K562 (cell line): ENCODE results near the gene PSMD13. TPM values are rescaled to one million over a fixed set of nuclear protein-coding genes. Genes with fewer than 3 reads are reported as not detected.

ENCODE experiments used
- BRCA1 ChIP-seq, 2 experiments: fragments of 450-650 bp in 1 of 2; sonication (generic) in 1 of 2; formaldehyde crosslinking in 1 of 2; IDR thresholded peaks; 2 replicates each; pipeline versions ENCODE4 v1.5.0 to v1.6.1; 2017 to 2020; ENCODE audit warnings: mild to moderate bottlenecking in 1 of 2, missing genetic modification reagents in 1 of 2
- CBX1 ChIP-seq: sonication (generic); IDR thresholded peaks from 2 replicates; pipeline ENCODE4 v1.6.1; 2016; ENCODE audit warnings: antibody characterized with exemption, low read depth, mild to moderate bottlenecking
- KDM2B ChIP-seq: fragments of 250-450 bp; sonication (Bioruptor Pico); IDR thresholded peaks from 2 replicates; pipeline ENCODE4 v1.8.0; 2021; ENCODE audit warnings: mild to moderate bottlenecking, moderate library complexity
- MXD1 ChIP-seq: fragments of 250-450 bp; sonication (Bioruptor Pico); IDR thresholded peaks from 2 replicates; pipeline ENCODE4 v1.8.0; 2021; ENCODE audit warnings: borderline replicate concordance, mild to moderate bottlenecking, moderate library complexity; ENCODE audit not compliant: poor library complexity, severe bottlenecking
- NFE2L1 ChIP-seq: fragments of 450-650 bp; IDR thresholded peaks from 2 replicates; pipeline ENCODE4 v1.6.1; 2016; ENCODE audit warnings: missing genetic modification characterization, low read depth, mild to moderate bottlenecking, missing compliant biosample characterization, moderate library complexity, borderline replicate concordance
- NR3C1 ChIP-seq: sonication (generic); formaldehyde crosslinking; IDR thresholded peaks from 2 replicates; pipeline ENCODE4 v1.8.1; 2022; ENCODE audit warnings: missing genetic modification reagents
- SMARCE1 ChIP-seq: fragments of 450-650 bp; IDR thresholded peaks from 2 replicates; pipeline ENCODE4 v1.7.1; 2016; ENCODE audit warnings: mild to moderate bottlenecking
- TAF1 ChIP-seq: IDR thresholded peaks from 2 replicates; pipeline ENCODE4 v1.6.1; 2011; ENCODE audit warnings: mild to moderate bottlenecking, low read length, moderate library complexity; ENCODE audit not compliant: insufficient read depth, control insufficient read depth, severe bottlenecking; ENCODE audit errors: extremely low read depth
- THAP12 ChIP-seq: fragments of 250-450 bp; sonication (Bioruptor Pico); IDR thresholded peaks from 2 replicates; pipeline ENCODE4 v1.9.0; 2021; ENCODE audit warnings: mild to moderate bottlenecking, inconsistent platforms
- UBTF ChIP-seq, 2 experiments: IDR thresholded peaks; 2 replicates each; pipeline ENCODE4 v1.6.1; 2012; ENCODE audit warnings: improper control_type of control experiment in 2 of 2, low read depth in 2 of 2, low read length in 2 of 2, borderline replicate concordance in 1 of 2
- ZNF133 ChIP-seq: fragments of 250-450 bp; sonication (Bioruptor Pico); IDR thresholded peaks from 2 replicates; pipeline ENCODE4 v1.4.0; 2020; ENCODE audit warnings: mild to moderate bottlenecking
- ZNF507 ChIP-seq: conservative IDR thresholded peaks from 2 replicates; pipeline ENCODE4 v1.6.1; 2017; ENCODE audit warnings: missing genetic modification characterization, missing compliant biosample characterization
- ZNF764 ChIP-seq: fragments of 250-450 bp; sonication (Bioruptor Pico); IDR thresholded peaks from 2 replicates; pipeline ENCODE4 v1.4.0; 2020; ENCODE audit warnings: low read depth, mild to moderate bottlenecking, moderate library complexity
- ZNF766 ChIP-seq: fragments of 200-800 bp; sonication (Bioruptor generic); conservative IDR thresholded peaks from 2 replicates; pipeline ENCODE4 v1.6.1; 2016; ENCODE audit warnings: missing genetic modification characterization, missing compliant biosample characterization
- ZNF79 ChIP-seq: fragments of 250-450 bp; sonication (Bioruptor Pico); IDR thresholded peaks from 2 replicates; pipeline ENCODE4 v1.4.0; 2020; ENCODE audit warnings: low read depth, mild to moderate bottlenecking, moderate library complexity
- polyA plus RNA-seq, 8 experiments: library from polyadenylated mRNA; depleted of rRNA in 4 of 8; stranded (reverse) in 5 of 8; unstranded in 3 of 8; fragments of >200 nt; fragmentation: Nextera tagmentation in 2 of 8; fragmentation: Illumina TruSeq in 1 of 8; extraction: Ambion mirVana in 2 of 8; extraction: Trizol in 1 of 8; gene quantifications; 2 replicates each; pipeline versions ENCODE4 v1.2.1 to v1.2.3, GENCODE V29; 2011 to 2014; ENCODE audit warnings: inconsistent platforms in 1 of 8, missing spikeins in 1 of 8
- total RNA-seq, 7 experiments: library from RNA; depleted of rRNA in 6 of 7; stranded (reverse); fragments of >200 nt in 6 of 7; fragmentation: Illumina TruSeq in 2 of 7; extraction: Trizol in 2 of 7; gene quantifications; 2 replicates each; pipeline versions ENCODE4 v1.2.1 to v1.2.3, GENCODE V29; 2011 to 2021; ENCODE audit warnings: low replicate concordance in 1 of 7
- TF ChIP-seq, protein P1 (sequence below): sonication (generic); formaldehyde crosslinking; IDR thresholded peaks from 2 replicates; pipeline ENCODE4 v1.8.0; 2023; ENCODE audit warnings: missing genetic modification reagents, mild to moderate bottlenecking, borderline replicate concordance

PSMD13 gene
- total and polyA plus RNA-seq, 9 of the 15 experiments (the other 6 are each of a cell fraction or from before 2014, with no cell fraction given): 185 to 383 (median 267) TPM

DNA sequence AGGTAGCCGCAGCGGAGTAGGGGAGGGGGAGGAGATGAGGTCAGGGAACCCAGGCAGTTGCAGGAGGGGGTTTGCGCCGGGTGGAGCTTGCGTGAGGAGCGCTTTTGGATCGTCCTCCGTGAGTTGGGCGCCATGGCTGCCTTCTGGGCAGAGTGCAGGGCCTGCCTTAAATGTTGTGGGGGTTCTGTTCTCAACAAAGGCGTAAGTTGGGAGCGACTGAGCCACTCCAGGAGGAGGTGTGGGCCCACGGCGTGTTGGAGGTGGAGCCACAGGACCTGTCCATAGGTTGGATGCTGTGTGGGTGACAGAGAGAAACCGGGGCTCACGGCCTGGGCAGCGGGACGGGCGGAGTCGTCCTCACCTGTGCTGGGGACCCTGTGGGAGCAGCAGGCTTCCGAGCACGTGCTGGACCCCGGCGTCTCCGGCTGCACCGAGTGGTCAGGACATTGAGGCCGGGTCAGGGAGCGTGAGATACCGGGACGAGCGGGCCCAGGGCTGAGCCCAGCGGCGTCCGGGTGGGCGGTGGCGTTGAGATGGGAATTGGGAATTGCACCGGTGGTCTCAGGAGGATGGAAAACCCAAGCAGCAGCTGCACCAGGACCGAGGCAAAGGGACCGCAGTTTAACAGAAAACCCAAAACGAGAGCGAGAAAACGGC lies 51.2 kb downstream of the PSMD13 start (continued):
- 0 out of 2 replicates have a peak, but pooled peaks have one; percentile 27 for TF ChIP-seq NR3C1
- TF ChIP-seq NFE2L1 (tag): no peak
- TF ChIP-seq SMARCE1: 0 out of 2 replicates have a peak, but pooled peaks have one; percentile 46
- no peak for TF ChIP-seq ZNF764
- TF ChIP-seq CBX1: no peak
- no peak for TF ChIP-seq ZNF133 (CRISPR knock-in tag)
- peak; percentile 21 for TF ChIP-seq TAF1
- no peak for TF ChIP-seq MXD1 (CRISPR knock-in tag)
- TF ChIP-seq BRCA1 (IDR thresholded peaks at IDR 0.05): no peak
- no peak for TF ChIP-seq BRCA1 (CRISPR knock-in tag; IDR thresholded peaks at IDR 0.05)
- TF ChIP-seq ZNF766: no peak
- TF ChIP-seq KDM2B: no peak
- TF ChIP-seq ZNF79: no peak
- TF ChIP-seq THAP12: 0 out of 2 replicates have a peak, but pooled peaks have one; percentile 8
- no peak; a peak in 1 of 4 replicates for TF ChIP-seq UBTF (IDR thresholded peaks at IDR 0.05; ENCODE audit: borderline replicate concordance in 1 of 2, low read depth in 2 of 2, low read length in 2 of 2)
- no peak for TF ChIP-seq ZNF507 (tag)
- TF ChIP-seq, protein P1, sequence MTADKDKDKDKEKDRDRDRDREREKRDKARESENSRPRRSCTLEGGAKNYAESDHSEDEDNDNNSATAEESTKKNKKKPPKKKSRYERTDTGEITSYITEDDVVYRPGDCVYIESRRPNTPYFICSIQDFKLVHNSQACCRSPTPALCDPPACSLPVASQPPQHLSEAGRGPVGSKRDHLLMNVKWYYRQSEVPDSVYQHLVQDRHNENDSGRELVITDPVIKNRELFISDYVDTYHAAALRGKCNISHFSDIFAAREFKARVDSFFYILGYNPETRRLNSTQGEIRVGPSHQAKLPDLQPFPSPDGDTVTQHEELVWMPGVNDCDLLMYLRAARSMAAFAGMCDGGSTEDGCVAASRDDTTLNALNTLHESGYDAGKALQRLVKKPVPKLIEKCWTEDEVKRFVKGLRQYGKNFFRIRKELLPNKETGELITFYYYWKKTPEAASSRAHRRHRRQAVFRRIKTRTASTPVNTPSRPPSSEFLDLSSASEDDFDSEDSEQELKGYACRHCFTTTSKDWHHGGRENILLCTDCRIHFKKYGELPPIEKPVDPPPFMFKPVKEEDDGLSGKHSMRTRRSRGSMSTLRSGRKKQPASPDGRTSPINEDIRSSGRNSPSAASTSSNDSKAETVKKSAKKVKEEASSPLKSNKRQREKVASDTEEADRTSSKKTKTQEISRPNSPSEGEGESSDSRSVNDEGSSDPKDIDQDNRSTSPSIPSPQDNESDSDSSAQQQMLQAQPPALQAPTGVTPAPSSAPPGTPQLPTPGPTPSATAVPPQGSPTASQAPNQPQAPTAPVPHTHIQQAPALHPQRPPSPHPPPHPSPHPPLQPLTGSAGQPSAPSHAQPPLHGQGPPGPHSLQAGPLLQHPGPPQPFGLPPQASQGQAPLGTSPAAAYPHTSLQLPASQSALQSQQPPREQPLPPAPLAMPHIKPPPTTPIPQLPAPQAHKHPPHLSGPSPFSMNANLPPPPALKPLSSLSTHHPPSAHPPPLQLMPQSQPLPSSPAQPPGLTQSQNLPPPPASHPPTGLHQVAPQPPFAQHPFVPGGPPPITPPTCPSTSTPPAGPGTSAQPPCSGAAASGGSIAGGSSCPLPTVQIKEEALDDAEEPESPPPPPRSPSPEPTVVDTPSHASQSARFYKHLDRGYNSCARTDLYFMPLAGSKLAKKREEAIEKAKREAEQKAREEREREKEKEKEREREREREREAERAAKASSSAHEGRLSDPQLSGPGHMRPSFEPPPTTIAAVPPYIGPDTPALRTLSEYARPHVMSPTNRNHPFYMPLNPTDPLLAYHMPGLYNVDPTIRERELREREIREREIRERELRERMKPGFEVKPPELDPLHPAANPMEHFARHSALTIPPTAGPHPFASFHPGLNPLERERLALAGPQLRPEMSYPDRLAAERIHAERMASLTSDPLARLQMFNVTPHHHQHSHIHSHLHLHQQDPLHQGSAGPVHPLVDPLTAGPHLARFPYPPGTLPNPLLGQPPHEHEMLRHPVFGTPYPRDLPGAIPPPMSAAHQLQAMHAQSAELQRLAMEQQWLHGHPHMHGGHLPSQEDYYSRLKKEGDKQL: no peak
